Activated CD8-positive, alpha-beta memory T cell treated with anti-CD3 and anti-CD28 coated beads, Interleukin-2, amount 50 U/mL, for 1 hour (primary cell): ENCODE data around the gene CD6.

ENCODE experiments used
- DNase-seq: peaks from one replicate; pipeline ENCODE4 v3.0.0-alpha.2; 2020; ENCODE audit errors: extremely low read depth

CD6 gene

DNA sequence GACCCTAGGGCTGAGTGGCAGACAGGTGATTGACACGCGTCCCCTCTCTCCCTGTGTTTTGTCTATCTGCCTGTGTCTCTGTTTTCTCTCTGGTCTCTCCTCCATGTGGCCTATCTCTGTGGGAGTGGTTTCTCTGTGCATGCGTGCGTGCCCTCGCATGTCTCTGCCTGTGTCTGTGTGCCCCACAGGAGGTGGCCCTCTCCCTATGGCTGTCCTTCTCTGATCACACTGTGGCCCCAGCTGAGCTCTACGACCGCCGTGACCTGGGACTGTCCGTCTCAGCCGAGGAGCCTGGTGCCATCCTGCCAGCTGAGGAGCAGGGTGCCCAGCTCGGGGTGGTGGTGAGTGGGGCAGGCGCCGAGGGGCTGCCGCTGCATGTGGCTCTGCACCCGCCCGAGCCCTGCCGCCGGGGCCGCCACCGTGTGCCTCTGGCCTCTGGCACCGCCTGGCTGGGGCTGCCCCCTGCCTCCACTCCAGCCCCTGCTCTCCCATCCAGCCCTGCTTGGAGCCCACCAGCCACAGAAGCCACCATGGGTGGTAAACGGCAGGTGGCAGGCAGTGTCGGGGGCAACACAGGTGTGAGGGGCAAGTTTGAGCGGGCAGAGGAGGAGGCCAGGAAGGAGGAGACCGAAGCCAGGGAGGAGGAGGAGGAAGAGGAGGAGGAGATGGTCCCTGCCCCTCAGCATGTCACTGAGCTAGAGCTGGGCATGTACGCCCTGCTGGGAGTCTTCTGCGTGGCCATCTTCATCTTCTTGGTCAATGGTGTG, 35.6 kb upstream of the CD6 start:
- DNase-seq: no peak

DNA sequence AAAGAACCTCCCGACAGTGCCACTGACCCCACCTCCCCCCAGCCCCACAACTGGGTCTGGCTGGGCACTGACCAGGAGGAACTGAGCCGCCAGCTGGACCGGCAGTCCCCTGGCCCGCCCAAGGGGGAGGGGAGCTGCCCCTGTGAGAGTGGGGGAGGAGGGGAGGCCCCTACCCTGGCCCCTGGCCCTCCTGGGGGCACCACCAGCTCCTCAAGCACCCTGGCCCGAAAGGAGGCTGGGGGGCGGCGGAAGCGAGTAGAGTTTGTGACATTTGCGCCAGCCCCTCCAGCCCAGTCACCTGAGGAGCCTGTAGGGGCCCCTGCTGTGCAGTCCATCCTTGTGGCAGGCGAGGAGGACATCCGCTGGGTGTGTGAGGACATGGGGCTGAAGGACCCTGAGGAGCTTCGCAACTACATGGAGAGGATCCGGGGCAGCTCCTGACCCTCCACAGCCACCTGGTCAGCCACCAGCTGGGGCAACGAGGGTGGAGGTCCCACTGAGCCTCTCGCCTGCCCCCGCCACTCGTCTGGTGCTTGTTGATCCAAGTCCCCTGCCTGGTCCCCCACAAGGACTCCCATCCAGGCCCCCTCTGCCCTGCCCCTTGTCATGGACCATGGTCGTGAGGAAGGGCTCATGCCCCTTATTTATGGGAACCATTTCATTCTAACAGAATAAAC, 34.9 kb upstream of the CD6 start:
- DNase-seq: no peak

DNA sequence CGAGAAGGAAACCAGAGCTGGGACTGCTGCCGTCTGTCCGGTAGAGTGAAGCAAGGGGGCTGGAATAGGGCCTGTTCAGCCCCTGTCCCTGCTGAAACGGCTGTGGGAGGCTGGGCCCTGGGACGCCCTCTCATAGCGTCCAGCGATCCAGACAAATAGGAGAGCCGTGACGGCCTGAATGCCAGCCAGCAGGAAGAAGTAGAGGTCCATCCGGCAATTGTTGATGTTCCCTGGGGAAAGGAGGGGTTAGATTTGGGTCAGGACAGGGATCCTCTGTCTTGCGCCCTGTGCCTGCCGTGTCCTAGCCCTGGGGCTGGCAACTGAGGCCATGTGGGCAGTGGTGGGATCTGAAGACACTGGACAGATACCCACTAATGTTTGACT, 34.3 kb upstream of the CD6 start:
- DNase-seq: no peak

DNA sequence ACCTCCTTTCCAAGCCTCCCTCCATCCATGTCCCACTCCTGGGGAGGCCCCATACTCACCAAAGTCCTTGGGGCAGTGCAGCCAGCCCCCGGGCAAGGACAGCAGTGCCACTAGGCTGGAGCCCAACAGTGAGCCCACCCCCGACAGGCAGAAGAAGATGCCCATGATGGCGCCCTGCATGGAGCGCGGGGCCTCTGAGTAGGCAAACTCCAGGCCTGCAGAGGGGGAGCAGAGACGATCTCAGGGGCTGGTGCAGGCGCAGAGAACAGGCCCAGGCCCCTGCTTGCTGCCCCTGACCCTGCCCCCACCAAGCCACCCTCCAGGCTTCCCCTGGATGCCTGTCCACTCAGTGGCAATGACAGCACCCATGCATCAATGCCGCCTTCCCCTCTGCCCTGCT, 33.7 kb upstream of the CD6 start:
- no peak for DNase-seq

DNA sequence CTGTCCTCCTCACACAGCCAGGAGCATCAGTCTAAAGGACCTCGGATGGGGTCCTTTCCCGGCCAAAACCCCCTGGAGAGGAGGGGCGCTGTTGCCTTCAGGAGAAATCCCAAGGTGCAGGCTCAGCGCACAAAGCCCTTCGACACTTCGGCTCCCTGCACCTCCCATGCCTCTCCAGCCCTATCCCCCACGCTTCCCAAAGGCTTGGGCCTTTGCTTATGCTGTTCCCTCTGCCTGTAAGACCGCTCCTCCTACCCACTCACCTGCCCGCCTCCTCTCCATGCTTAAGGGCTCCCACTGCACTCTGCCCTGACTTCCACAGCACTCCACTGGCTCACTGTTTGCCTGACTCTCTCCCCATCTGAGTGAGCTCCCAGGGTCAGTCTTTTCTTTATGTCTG, 33.0 kb upstream of the CD6 start:
- DNase-seq: no peak

DNA sequence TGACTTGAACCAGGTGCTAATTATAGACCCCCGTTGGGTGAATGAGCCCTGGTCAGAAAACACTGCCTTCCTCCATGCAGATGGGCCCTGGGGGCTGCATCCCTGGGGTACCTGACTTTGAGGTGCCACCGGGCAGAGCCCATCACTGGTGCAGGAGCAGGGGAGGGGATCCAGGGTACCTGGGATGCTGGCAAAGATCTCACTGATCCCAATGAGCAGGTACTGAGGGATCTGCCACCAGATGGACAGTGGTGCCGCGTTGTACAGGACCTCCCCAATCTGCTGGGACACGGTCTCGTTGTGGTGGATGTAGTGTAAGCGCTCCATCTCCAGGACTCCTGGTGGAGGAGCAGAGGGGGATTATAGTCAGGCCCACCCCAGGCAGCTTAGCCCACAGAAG, 32.2 kb upstream of the CD6 start:
- no peak for DNase-seq

DNA sequence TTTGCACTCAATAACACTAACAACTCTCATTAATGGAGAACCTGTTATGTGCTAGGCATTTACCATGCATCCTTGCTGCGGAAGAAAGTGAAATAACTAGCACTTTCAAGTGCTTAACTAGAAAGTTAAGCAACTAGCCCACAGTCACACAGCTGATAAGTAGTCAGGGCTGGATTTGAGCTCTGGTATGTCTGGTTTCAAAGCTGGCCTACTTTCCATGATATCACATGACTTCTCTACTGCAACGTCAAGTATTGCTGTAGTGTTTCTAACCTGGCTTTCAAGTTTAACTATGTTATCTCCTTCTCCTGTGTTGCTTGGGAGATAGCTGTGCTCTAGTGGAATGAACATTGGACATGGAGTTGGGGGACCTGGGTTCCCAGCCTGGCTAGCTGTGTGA, 31.6 kb upstream of the CD6 start:
- no peak for DNase-seq

DNA sequence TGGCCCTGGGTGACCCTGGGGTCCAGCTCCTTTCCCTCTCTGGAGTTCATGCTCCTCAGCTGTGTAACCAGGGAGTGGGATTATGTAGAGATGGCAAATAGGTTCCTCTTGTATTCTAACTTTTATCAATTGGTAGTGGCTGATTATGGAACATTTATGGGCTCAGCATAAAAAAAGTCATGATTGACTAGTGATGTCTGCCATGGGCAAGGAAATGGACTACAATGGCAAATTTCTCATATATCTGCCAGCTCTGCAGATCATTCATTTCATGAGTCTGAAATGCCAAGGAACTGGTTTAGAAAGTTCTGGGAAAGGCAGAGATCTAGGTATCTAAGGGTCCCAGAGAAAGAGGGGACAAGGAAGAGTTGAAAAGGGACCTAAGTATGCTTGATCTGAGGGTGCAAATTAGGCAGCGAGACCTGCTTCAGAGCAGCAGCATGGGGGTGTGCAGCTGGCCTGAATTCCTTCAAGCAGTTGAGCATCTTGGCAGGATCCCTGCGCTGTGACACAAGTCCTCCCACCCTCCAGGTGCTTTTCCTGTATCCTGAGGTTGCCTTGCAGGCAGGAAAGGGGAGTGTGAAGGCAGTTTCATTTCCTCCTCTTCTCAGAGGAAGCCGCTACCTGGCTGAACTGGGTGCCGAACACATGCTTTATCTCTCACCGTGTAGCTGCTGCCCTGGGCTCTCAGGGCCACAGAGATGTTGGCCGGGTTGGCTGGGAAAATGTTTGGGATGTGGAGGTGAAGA, 29.9 kb upstream of the CD6 start:
- DNase-seq: no peak

DNA sequence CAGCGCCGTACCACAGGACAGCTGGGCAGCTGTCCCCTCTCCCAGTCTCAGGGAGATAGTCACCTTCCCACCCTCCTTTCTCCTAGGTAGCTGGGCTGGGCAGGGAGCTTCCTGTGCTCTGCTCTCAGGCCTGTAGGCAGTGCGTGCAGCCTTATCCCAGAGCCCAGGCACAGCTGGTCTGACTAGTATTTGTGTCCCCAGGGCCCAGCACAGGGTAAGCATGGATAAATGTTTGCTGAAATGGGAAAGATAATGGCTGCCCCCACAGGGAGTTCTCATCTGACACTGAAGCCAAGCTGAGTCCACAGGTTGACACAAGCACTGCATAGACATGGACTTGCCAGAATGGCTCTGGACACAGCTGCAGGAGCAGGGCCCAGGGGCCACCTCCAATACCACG, 29.3 kb upstream of the CD6 start:
- DNase-seq: no peak

DNA sequence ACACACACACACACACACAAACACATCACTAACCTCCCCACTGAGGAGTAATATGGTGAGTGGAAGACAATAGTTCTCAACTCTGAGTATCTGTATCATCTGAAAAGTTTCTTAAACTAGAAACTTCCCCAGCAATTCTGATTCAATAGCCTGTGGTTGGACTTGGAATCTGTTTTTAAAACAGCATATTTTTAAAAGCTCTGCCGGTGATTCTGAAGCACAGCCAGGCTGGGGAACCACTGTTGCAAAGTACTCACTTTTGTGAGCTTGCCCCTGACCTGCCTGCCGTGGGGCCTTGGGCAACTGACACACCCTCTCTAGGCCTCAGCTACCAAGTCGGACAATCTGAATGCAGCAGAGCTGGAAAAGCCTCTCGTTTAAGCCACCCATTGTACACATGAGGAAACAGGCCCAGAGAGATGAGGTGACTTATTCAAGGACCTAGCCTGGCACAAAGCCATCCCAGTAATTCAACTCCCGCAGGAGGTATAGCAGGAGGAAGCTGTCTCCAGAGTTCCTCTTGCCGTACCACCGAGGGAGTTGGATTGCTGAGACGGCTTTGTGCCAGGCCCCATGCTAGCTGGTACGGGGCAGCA, 28.4 kb upstream of the CD6 start:
- DNase-seq: no peak

DNA sequence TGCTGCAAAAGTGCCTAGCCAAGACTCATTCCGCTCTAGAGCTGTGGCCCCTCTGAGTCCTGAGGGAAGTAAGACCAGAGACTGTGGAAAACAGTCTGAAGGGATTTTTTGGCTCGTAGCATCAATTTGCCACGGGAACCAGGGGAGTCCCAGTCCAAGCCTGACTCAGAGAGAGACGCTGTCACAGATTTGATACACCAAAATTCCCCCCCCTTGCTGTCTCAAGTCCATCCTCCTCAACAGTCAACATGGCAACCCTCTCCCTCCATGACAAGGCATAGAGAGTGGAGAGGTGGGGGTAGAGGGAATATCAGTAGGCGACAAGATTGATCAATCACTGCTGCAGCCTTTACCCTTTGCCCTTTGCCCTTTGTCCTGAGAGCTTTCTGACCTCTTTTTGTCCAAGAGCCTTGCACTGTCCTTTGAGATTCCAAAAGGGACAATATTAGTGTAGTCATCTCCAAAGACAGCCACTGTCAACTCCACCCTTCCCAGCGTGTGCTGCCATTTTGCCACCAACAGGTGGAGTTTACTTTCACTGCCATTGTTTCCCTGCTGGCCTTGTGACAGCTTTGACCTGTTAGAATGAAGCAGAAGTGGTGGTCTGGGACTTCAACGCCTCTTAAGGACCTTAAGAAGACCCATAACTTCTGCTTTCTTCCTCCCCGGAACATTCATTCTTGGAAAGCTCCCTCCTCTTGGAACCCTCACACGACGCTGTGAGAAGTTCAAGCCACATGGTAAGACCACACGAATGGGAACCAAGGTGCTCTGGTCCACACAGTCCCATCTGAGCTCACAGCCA, 26.8 kb upstream of the CD6 start:
- no peak for DNase-seq

DNA sequence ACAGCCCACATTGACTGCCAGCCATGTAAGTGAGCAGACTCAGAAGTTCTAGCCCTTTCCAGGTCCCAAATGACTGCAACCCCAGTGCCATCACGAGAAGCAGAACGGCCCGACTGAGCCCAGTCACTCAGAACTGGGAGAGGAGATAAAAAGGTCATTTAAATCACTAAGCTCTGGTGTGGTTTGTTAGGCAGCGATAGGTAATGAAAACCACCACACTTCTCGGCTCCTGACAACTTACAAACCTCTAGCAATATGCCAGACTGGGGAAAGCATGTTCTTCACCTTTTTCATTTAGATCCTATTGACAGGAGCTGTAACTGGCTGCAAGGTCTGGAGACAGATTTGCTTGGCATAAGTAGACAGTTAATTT, 26.2 kb upstream of the CD6 start:
- DNase-seq: no peak

DNA sequence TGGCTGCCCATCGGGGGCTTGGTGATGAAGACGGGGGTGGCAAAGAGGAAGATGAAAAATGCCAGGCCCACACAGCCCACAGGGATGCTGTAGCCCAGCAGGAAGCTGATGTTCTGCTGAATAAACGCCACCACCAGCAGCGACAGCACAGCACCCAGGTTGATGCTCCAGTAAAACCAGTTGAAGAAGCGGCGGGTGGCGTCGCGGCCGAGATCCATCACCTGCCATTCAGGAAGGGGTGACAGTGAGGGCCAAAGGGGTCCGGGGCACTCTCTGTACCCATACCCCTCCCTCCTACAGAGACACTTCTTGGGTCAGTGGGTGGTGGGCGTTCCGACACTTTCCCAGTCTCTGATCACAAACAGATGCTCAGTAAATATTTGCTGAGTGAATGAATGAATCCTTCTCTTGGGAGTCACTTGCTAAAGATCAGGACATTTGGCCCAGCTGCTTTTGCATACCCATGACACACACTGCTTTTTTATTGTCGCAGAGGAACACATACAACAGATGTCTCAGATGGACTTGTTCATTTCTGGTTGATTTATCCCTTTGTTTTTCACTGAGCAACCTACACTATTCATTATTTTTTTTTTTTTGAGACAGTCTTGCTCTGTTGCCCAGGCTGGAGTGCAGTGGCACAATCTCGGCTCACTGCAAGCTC, 24.7 kb upstream of the CD6 start:
- DNase-seq: no peak

DNA sequence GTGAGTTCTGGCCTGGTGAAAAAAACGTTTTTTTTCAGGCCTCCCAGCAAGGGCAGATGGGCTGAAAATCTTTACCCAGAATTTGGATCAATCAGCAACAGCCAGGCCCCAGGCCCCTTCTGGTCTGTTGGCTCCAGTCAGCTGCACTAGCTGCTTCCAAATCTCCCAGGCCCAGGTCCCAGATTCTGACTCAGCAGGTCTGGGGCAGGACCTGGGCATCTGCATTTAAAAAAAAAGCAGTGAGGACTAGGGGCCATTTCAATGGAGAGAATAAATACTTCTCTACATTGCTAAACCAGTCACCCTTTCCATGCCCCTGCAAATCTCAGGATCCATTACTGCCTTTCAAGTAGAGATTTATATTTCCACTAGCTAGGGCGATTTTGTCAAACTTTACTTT, 23.8 kb upstream of the CD6 start:
- no peak for DNase-seq

DNA sequence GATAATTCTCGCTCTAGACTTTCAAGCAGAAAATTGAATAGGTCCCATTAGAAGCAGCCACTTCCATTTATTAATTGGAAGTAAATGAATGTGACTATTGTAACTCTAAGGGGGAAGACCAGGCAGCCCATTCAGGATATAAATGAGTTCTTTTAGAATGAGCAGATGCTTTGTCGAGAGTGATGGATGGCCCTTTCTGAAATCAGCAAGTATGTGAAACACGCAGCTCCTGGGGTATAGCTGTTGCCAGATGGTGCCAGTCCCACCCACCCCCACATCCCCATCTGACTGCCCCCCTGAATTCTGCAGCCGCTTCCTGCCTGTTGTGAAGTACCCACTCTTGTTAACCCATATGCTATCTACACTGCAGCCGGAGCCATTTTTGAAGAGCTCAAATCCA, 23.2 kb upstream of the CD6 start:
- no peak for DNase-seq

DNA sequence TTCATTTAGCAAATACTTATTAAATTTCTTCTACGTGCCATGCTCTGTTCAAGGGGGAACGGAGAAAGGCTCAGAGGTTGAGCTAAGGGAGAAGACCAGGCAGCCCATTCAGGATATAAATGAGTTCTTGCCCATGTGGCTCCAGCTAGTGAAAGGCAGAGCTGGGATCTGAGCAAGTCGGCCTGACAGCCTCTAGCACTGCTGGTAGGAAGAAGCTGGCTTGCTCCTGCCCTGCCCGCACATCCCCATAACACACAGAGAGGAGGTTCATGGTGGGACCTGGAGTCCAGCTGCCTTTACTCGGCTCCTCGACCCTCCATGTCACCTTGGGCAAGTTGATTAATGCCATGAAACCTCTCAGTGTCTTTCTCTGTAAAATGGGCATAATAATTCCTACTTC, 21.5 kb upstream of the CD6 start:
- DNase-seq: no peak

DNA sequence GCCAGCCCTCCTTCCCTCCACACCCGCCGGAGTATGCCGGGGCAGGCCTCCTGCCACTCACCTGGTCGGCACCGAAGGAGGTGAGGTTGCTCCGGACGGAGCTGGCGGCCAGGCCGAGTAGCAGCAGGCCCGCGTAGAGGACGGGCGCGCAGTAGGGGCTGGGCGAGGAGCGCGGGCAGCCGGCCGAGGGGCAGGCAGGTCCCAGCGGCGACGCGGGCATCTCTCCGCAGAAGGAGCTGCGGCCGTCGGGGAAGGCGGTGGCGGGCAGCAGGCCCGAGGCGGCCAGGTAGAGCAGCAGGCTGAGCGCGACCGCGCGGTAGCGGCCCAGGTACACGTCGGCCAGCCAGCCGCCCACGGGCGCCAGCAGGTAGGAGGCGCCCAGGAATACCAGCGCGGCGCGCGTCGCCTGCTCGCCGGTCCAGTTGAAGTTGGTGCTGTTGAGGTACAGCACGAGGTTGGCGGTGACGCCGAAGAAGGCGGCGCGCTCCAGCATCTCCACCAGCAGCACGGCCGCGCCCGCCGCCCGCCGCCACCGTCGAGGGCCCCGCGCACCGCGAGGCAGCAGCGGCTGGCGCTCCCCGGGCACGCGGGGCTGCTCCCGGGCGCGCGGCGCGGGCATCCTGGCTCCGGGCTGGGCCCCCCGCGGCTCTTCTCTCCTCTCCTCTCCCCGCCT, 20.4 kb upstream of the CD6 start:
- no peak for DNase-seq

DNA sequence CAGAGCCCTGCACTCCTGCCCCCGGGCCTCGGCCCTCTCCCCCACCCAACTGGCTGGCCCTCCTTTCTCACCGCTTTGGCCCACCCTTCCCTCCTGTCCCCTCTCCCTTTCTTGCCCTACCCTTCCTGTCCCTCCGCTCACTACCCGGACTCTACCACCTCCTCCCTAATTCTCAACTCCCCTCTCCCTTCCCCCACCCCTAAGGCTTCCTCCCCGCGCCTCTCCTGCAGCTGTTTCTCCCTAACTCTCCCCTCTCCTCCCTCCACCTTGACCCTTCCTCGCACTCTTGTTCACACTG, 19.9 kb upstream of the CD6 start:
- DNase-seq: no peak

DNA sequence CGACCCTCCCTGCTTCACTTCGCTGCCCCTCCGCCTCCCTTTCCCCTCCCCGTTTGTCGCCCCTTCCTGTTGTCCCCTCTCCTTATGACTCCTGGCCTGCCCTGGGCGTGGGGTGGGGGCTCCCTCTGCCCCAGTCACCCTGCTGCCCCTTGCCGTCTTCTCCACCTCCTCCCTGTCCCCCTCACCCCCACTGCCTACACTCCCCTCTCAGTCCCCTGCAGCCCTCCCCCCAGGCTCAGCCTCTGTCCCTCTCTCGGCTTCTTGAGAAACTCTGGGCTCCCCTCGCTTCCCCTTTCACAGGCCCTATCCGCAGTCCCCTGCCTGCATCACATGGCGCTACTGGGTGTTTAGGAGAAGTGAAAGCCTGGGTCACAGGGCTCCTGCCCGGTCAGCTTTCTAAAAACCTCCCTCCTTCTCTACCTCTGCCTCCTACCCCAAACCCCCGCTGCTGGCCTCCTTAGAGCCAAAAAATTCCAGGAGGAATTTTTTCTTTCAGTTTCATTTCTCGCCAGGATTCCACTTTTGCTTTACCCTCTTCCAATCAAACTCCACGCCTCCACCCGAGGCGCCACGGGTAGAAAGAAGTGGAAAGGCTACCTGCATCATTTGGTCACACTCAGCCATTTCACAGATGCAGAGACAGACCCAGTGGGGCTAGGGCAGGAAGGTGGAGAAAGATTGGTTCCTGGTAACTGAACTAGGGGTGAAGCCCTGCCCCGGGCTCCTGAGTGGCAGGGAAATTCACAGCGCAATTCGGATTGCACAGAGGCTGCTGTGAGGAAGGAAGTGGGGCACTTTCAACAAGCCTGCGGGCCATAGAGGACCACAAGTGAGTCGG, 19.4 kb upstream of the CD6 start, which contains the start of gene SLC15A3:
Gene SLC15A3 (minus strand): TSS at position 273 of the 838 bp plus-strand sequence. CDS start 625 bp downstream, outside the sequence.
- DNase-seq: no peak

DNA sequence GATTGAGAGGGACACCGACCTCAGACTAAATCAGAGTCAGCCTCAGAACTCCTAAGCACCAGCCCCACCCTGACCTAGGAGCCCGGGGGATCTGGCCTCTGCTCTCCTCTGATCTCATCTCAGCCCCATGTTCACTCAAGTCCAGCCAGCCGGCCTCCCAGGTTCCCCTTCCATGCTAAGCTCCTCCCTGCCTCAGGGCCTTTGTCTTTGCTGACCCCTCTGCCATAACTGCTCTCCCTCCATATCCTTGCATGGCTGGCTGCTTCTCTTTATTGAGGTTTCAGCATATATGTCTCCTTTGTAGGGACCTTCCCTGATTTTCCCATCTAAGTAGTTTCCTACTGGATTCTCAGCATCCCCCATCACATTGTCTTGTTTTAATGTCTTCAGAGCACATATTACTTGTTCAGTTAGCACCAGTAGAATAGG, 18.7 kb upstream of the CD6 start:
- DNase-seq: no peak
